Small intestine (tissue), 7 donors: ENCODE measurements around the gene ITGAL. TPM values are rescaled to one million over a fixed set of nuclear protein-coding genes. Genes with fewer than 3 reads are reported as not detected.

Source experiments
- DNase-seq, 2 donors: peaks; one replicate each; pipeline versions ENCODE4 v3.0.0 to v3.0.0-alpha.2; 2013
- FAIRE-seq: peaks from 2 replicates; lab custom pipeline; 2012; peaks lifted over from hg19 to GRCh38; lab: Jason Lieb, UNC
- H3K27ac ChIP-seq, 3 donors: one replicate each; pipeline ENCODE4 v1.5.1; 2013; ENCODE audit warnings: low read length in 2 of 3, mild to moderate bottlenecking in 2 of 3, control low read depth in 1 of 3, inconsistent platforms in 1 of 3, low read depth in 1 of 3, moderate library complexity in 1 of 3
- H3K27me3 ChIP-seq, 3 donors: one replicate each; pipeline ENCODE4 v1.6.1; 2013; ENCODE audit warnings: low read length in 3 of 3, inconsistent platforms in 1 of 3; ENCODE audit not compliant: control insufficient read depth in 3 of 3, insufficient read depth in 3 of 3
- H3K36me3 ChIP-seq, 3 donors: one replicate each; pipeline ENCODE4 v1.6.1; 2013; ENCODE audit warnings: low read length in 3 of 3, inconsistent platforms in 1 of 3, low read depth in 1 of 3, mild to moderate bottlenecking in 1 of 3, moderate library complexity in 1 of 3; ENCODE audit not compliant: control insufficient read depth in 3 of 3, insufficient read depth in 2 of 3
- H3K4me1 ChIP-seq, 3 donors: one replicate each; pipeline ENCODE4 v1.6.1; 2013; ENCODE audit warnings: low read length in 2 of 3, inconsistent platforms in 1 of 3, low read depth in 1 of 3, mild to moderate bottlenecking in 1 of 3, moderate library complexity in 1 of 3; ENCODE audit not compliant: control insufficient read depth in 3 of 3, insufficient read depth in 2 of 3
- H3K4me3 ChIP-seq, 3 donors: one replicate each; pipeline ENCODE4 v1.5.1; 2013; ENCODE audit warnings: low read length in 3 of 3, control low read depth in 1 of 3, inconsistent platforms in 1 of 3, low read depth in 1 of 3, mild to moderate bottlenecking in 1 of 3, moderate library complexity in 1 of 3
- H3K9me3 ChIP-seq, 2 donors: one replicate each; pipeline ENCODE4 v1.6.1; 2013; ENCODE audit warnings: low read depth in 1 of 2, low read length in 1 of 2; ENCODE audit not compliant: control insufficient read depth in 2 of 2, insufficient read depth in 1 of 2
- WGBS, 3 donors: extraction: QIAGEN DNeasy Blood & Tissue Kit; methylation state at CpG; one replicate each; pipeline ENCODE4 v1.1.7; 2013; 5-methylcytosine and 5-hydroxymethylcytosine counted together
- polyA plus RNA-seq, 4 donors: library from polyadenylated mRNA; stranded (reverse) in 3 of 4; unstranded in 1 of 4; fragments of 200-250 nt in 3 of 4; fragments of 120-200 nt in 1 of 4; gene quantifications; one replicate each; pipeline versions ENCODE4 v1.2.1 to v1.2.3, GENCODE V29; 2013
- donor health status: healthy with polysubstance abuse.
- donor health status: control.
- donor health status: control.
- donor health status: Bipolar disorder and iron deficiency.
- donor health status: healthy.

The ITGAL gene
- polyA plus RNA-seq, 4 donors: 1.1 to 4.1 (median 2.6) TPM

DNA sequence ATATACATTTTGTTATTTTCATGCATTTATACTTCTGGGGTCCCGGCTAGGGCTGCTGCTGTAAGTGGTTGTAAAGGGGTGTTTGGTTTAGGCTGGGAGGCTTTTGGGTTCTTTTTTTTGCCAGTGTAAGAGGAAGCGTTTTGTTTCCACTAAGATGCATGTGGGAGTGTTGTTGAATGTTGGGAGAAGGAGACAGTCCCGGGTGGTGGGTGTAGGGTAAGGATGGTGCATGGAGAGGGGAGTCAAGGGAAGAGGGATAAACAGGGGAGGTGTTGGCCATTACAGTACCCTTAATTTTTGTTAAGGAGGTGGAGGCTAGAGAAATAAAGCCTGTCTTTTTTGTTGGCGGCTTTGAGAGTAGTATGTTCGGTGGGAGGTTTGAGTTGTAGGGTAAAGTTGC, 70.5 kb downstream of the ITGAL start:
- H3K27me3 ChIP-seq: no peaks in the 10 kb centered on the region
- DNase-seq (no peak), FAIRE-seq (no peak)
- H3K36me3 ChIP-seq: peaks cover 0 to 6% (median 0%) of the 10 kb centered on the region in 3 donors
- H3K4me1 ChIP-seq: peaks cover 0 to 68% (median 0%) of the 10 kb centered on the region in 3 donors
- H3K27ac ChIP-seq: peak overlapping the region in 1 of 3 donors; percentile 86
- H3K4me3 ChIP-seq: no peak overlapping the region
- H3K9me3 ChIP-seq: peaks cover 0 to 5% of the 10 kb centered on the region in 2 donors
- WGBS, 3 donors: 86 to 90% (median 88%) methylated on average over 5 of the region's 5 CpGs

DNA sequence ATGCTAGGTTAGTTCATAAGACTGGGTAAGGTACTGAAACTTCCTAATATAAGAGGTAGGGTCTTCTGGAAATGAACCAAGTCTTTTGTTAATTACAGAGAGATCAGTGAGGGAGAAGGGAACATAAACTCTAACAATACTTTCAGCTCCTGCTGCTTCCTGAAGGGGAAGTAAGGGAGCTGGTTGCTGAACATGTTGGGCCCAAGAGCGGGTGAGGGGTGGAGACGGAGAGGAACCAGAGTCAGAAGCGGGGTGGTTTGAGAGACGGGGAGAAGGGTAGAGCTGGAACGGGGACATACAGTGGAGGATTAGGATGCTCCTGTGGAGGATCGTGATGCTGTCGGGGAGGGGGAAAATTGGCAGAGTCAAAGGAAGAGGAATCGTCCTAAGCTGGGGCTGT, 73.6 kb downstream of the ITGAL start:
- DNase-seq (no peak), FAIRE-seq (no peak)
- H3K4me1 ChIP-seq: peaks cover 0 to 69% (median 4%) of the 10 kb centered on the region in 3 donors
- no peak overlapping the region for H3K27ac ChIP-seq
- WGBS, 3 donors: 84 to 97% (median 89%) methylated on average over 8 of the region's 8 CpGs
- no peak overlapping the region for H3K4me3 ChIP-seq
- peaks cover 0 to 5% of the 10 kb centered on the region in 2 donors for H3K9me3 ChIP-seq
- H3K27me3 ChIP-seq: no peaks in the 10 kb centered on the region
- peaks cover 0 to 5% (median 0%) of the 10 kb centered on the region in 3 donors for H3K36me3 ChIP-seq

DNA sequence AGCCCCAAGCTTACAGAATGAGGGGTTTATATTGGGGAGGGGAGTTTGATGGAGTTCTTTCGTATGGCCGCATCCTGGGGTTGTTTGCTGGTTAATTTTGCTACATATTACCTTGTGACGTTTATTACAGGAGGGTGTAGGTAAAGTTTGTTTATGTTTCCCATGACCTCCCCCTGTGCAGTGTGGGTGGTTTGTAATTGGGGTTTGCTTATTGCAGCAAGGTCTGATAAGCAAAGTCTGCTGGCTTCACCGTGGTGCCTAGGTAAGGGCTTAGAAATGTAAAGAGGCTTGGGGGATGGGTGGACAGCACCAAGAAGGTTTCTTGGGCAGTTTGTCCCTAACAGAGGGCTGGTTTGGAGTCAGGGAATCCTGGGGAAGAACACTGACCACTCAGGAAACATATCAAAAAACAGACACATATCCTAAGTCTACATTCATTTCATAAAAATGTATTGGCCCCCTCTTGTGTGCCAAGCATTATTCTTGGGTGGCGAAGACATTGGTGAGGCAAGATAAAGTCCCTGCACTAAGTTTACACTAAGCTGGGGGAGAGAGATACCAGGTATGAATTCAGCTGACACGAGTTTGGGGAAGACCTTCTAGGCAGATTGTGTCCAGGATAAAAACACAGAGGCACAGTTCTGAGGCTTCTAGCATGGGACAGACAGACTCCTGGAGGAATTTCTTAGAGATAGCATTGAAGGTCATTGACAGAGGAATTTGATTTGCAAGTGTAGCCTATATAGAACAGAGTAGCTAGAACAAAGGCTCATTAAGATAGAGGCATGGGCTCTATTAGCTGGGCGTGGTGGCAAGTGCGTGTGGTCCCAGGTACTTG, 76.1 kb downstream of the ITGAL start:
- peak overlapping the region in 1 of 3 donors; percentile 73 for H3K27ac ChIP-seq

DNA sequence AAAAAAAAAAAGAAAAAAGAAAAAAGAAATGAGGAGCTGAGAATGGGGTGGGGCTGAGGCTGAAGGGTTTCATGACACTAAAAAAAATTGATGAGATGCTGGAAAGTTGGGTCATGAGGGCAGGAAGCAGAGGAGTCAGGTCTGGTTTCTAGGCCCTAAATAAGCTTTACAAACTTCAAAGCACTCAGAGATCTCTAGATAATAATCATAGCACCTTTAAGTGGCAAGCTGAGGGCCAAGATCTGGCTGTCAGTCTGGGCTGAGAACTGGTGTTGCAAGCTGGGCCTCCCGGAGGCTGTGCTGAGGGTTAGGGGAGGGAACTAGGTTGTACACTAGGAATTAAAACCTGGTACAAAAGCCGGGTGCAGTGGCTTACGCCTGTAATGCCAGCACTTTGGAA, 79.2 kb downstream of the ITGAL start:
- FAIRE-seq (no peak), DNase-seq (peak in 1 of 2 donors; percentile 38)
- 40 to 79% (median 55%) methylated on average over 3 of the region's 3 CpGs for WGBS, 3 donors
- peaks cover 0 to 5% of the 10 kb centered on the region in 2 donors for H3K9me3 ChIP-seq
- H3K27me3 ChIP-seq: no peaks in the 10 kb centered on the region
- H3K27ac ChIP-seq: peak overlapping the region in 2 of 3 donors; percentile 8
- H3K4me3 ChIP-seq: no peak overlapping the region
- peaks cover 0 to 46% (median 8%) of the 10 kb centered on the region in 3 donors for H3K36me3 ChIP-seq
- H3K4me1 ChIP-seq: peaks cover 4 to 67% (median 6%) of the 10 kb centered on the region in 3 donors

More for the DNA sequence above, 76.1 kb downstream of the ITGAL start:
- Histone ChIP-seq H3K4me3 (no peak overlapping the region), H3K27me3 (no peaks in the 10 kb centered on the region), H3K4me1 (peaks cover 4 to 66% (median 6%) of the 10 kb centered on the region in 3 donors), H3K9me3 (peaks cover 0 to 5% of the 10 kb centered on the region in 2 donors), H3K36me3 (peaks cover 0 to 22% (median 3%) of the 10 kb centered on the region in 3 donors)
- WGBS, 3 donors: 23 to 52% (median 37%) methylated on average over 8 of the region's 8 CpGs
- FAIRE-seq: no peak
- peak; percentile 52 to 54 for DNase-seq

DNA sequence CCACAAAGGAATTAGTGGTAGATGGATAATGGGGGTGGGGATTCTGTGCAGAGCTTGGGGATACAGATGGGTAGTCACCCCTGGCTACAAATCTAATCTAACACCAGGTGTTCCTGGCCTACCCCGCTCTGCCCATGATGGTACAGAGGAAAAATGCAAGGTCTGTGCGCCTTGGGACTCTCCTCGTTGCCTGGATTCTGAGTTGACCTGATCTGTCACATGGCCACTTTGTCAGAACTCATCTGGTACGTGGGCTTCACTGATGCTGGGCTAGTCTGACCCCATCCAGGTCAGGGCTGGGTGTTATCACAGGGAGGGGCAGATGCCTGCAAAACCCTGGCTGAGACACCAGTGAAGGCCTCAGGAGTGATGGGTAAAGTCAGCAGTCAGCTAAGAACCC, 80.4 kb downstream of the ITGAL start:
- Histone ChIP-seq H3K9me3 (peaks cover 0 to 1% of the 10 kb centered on the region in 2 donors), H3K27ac (peak overlapping the region in 1 of 3 donors; percentile 32), H3K36me3 (peaks cover 0 to 49% (median 8%) of the 10 kb centered on the region in 3 donors), H3K27me3 (no peaks in the 10 kb centered on the region), H3K4me1 (peaks cover 4 to 67% (median 9%) of the 10 kb centered on the region in 3 donors), H3K4me3 (no peak overlapping the region)
- FAIRE-seq (no peak), DNase-seq (no peak)
- WGBS, 3 donors: 83 to 93% (median 84%) methylated on average over 4 of the region's 4 CpGs

DNA sequence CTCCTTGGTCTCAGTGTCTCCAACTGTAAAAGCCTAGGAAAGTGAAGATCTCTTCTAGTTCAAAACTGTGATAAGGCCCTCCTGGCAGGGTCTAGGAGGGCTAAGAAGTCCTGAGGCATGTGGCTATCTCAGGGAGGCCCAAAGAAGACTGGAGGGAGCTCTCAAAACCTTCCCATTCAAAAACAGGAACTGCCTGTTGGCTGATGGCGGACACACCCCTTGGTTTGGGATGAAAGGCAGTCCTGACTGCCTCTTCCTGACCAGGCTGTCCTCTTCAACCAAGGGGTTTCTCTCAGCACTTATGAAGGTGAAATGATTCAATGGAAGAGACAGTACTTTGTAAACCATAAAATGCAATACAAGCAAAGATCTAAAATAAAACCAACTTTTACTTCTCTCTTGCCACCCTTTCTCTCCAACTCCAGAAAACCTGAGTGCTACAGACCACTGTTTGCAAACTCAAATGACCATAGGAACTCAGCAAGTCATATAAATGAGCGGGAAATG, 80.9 kb downstream of the ITGAL start:
- H3K4me1 ChIP-seq: peaks cover 4 to 62% (median 9%) of the 10 kb centered on the region in 3 donors

DNA sequence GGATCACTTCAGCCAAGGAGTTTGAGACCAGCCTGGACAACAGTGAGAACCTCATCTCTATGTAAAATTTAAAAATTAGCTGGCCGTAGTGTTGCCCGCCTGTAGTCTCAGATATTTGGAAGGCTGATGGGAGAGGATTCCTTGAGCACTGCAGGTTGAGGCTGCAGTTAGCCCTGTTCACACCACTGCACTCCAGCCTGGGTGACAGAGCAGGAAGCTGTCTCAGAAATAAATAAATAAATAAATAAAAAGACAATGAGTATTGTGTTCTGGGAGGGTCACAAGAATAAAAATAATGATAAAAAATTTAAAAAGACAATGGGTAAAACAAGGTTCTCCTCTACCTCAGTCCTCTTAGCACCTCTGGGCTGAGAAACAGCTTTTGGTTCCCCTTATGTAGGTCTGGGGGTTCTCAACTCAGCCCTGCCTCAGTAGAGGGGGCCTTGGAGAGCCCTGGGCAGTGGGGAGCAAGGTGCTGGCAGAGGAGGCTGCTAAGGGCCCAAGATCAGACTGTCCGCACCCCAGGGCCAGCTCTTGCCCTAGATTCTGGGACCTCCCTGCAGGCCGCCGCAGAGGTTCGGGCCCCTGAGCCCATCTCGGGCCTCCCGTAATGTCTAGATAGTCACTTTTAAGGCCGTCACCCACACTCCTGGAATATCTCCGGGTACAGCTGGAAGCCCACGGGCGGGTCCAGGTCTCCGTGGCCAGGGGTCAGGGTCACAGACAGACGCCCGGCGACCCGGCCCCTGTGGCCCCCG, 82.2 kb downstream of the ITGAL start:
- Histone ChIP-seq H3K4me1 (peaks cover 3 to 62% (median 9%) of the 10 kb centered on the region in 3 donors), H3K4me3 (no peak overlapping the region)

More for the DNA sequence above, 80.9 kb downstream of the ITGAL start:
- Histone ChIP-seq H3K9me3 (no peaks in the 10 kb centered on the region), H3K4me3 (no peak overlapping the region), H3K36me3 (peaks cover 0 to 49% (median 8%) of the 10 kb centered on the region in 3 donors), H3K27ac (no peak overlapping the region), H3K27me3 (no peaks in the 10 kb centered on the region)
- FAIRE-seq (no peak), DNase-seq (no peak)
- WGBS, 3 donors: 88 to 100% (median 92%) methylated on average over 2 of the region's 2 CpGs

More for the DNA sequence above, 82.2 kb downstream of the ITGAL start:
- Histone ChIP-seq H3K9me3 (no peaks in the 10 kb centered on the region), H3K27ac (no peak overlapping the region), H3K36me3 (peaks cover 0 to 49% (median 8%) of the 10 kb centered on the region in 3 donors), H3K27me3 (no peaks in the 10 kb centered on the region)
- FAIRE-seq: no peak
- DNase-seq: no peak
- 90 to 94% (median 94%) methylated on average over 18 of the region's 18 CpGs for WGBS, 3 donors
